H9 (cell line): ENCODE data around the gene ABCB8. TPM values are rescaled to one million over a fixed set of nuclear protein-coding genes. Genes with fewer than 3 reads are reported as not detected.

Experiments used
- DNase-seq: peaks from one replicate; pipeline ENCODE4 v3.0.0-alpha.2; 2017
- H2AFZ ChIP-seq: one replicate; pipeline ENCODE4 v1.6.1; 2013; ENCODE audit warnings: mild to moderate bottlenecking, low read length, control low read depth, moderate library complexity
- H2AK5ac ChIP-seq: 2 replicates; pipeline ENCODE4 v1.6.1; 2013; ENCODE audit warnings: low read length, control low read depth, mixed read lengths; ENCODE audit not compliant: insufficient read length
- H2BK120ac ChIP-seq: one replicate; pipeline ENCODE4 v1.6.1; 2013; ENCODE audit warnings: low read depth, mild to moderate bottlenecking, low read length, control low read depth, inconsistent platforms; ENCODE audit not compliant: poor library complexity, severe bottlenecking
- H2BK12ac ChIP-seq: 2 replicates; pipeline ENCODE4 v1.6.1; 2013; ENCODE audit warnings: low read length, control low read depth, mixed read lengths, low read depth; ENCODE audit not compliant: insufficient read length
- H2BK15ac ChIP-seq: 2 replicates; pipeline ENCODE4 v1.6.1; 2013; ENCODE audit warnings: low read depth, low read length, control low read depth
- H2BK20ac ChIP-seq: one replicate; pipeline ENCODE4 v1.6.1; 2013; ENCODE audit warnings: low read depth, mild to moderate bottlenecking, low read length, control low read depth, inconsistent platforms; ENCODE audit not compliant: poor library complexity, severe bottlenecking
- H2BK5ac ChIP-seq: 2 replicates; pipeline ENCODE4 v1.6.1; 2013; ENCODE audit warnings: low read length, control low read depth, mixed read lengths; ENCODE audit not compliant: insufficient read length
- H3K14ac ChIP-seq: 2 replicates; pipeline ENCODE4 v1.6.1; 2013; ENCODE audit warnings: low read length, control low read depth; ENCODE audit not compliant: insufficient read depth
- H3K18ac ChIP-seq: 2 replicates; pipeline ENCODE4 v1.6.1; 2013; ENCODE audit warnings: low read depth, mild to moderate bottlenecking, mixed read lengths, low read length, control low read depth; ENCODE audit not compliant: insufficient read length
- H3K23ac ChIP-seq: 2 replicates; pipeline ENCODE4 v1.6.1; 2013; ENCODE audit warnings: low read length, control low read depth, mixed read lengths, low read depth; ENCODE audit not compliant: insufficient read length
- H3K23me2 ChIP-seq: 2 replicates; pipeline ENCODE4 v1.6.1; 2013; ENCODE audit warnings: low read depth, mild to moderate bottlenecking, mixed read lengths, low read length, control low read depth; ENCODE audit not compliant: insufficient read length, poor library complexity, severe bottlenecking
- H3K27ac ChIP-seq: 2 replicates; pipeline ENCODE4 v1.5.1; 2013; ENCODE audit warnings: low read length, control low read depth, mixed read lengths, low read depth; ENCODE audit not compliant: insufficient read length
- H3K27me3 ChIP-seq: 2 replicates; pipeline ENCODE4 v1.6.1; 2013; ENCODE audit warnings: low read length, control low read depth, inconsistent platforms; ENCODE audit not compliant: insufficient read depth
- H3K4ac ChIP-seq: 2 replicates; pipeline ENCODE4 v1.6.1; 2013; ENCODE audit warnings: low read depth, mild to moderate bottlenecking, control low read depth, inconsistent platforms, low read length, moderate library complexity
- H3K4me1 ChIP-seq: 2 replicates; pipeline ENCODE4 v1.6.1; 2013; ENCODE audit warnings: low read length, control low read depth, inconsistent platforms; ENCODE audit not compliant: insufficient read depth
- H3K4me2 ChIP-seq: 2 replicates; pipeline ENCODE4 v1.6.1; 2013; ENCODE audit warnings: low read length, control low read depth, mixed read lengths; ENCODE audit not compliant: insufficient read length, insufficient read depth
- H3K56ac ChIP-seq: 2 replicates; pipeline ENCODE4 v1.6.1; 2013; ENCODE audit warnings: low read depth, mild to moderate bottlenecking, mixed read lengths, low read length, control low read depth; ENCODE audit not compliant: insufficient read length
- H3K79me1 ChIP-seq: 2 replicates; pipeline ENCODE4 v1.6.1; 2013; ENCODE audit warnings: low read depth, mild to moderate bottlenecking, moderate library complexity, low read length, control low read depth, inconsistent platforms; ENCODE audit not compliant: insufficient read depth, poor library complexity, severe bottlenecking
- H3K79me2 ChIP-seq: 2 replicates; pipeline ENCODE4 v1.6.1; 2013; ENCODE audit warnings: low read length, control low read depth, inconsistent platforms; ENCODE audit not compliant: insufficient read depth
- H3K9ac ChIP-seq: 2 replicates; pipeline ENCODE4 v1.6.1; 2013; ENCODE audit warnings: low read length, control low read depth, mixed read lengths; ENCODE audit not compliant: insufficient read length; ENCODE audit errors: extremely low read depth
- H3K9me3 ChIP-seq: one replicate; pipeline ENCODE4 v1.6.1; 2013; ENCODE audit warnings: low read depth, low read length, inconsistent platforms; ENCODE audit not compliant: control insufficient read depth
- H3T11ph ChIP-seq: one replicate; pipeline ENCODE4 v1.6.1; 2013; ENCODE audit warnings: mild to moderate bottlenecking, low read length, control low read depth, inconsistent platforms
- H4K20me1 ChIP-seq: one replicate; pipeline ENCODE4 v1.6.1; 2013; ENCODE audit not compliant: control insufficient read depth, insufficient read length, insufficient read depth
- H4K5ac ChIP-seq: 2 replicates; pipeline ENCODE4 v1.6.1; 2013; ENCODE audit warnings: low read depth, mild to moderate bottlenecking, mixed read lengths, low read length, control low read depth; ENCODE audit not compliant: insufficient read length
- H4K8ac ChIP-seq: replicated peaks from 2 replicates; pipeline ENCODE4 v1.6.1; 2013; ENCODE audit warnings: low read length, control low read depth, mixed read lengths, low read depth; ENCODE audit not compliant: insufficient read length
- H4K91ac ChIP-seq: 2 replicates; pipeline ENCODE4 v1.6.1; 2013; ENCODE audit warnings: low read depth, mild to moderate bottlenecking, moderate library complexity, mixed read lengths, low read length, control low read depth; ENCODE audit not compliant: insufficient read length
- H3K27ac Mint-ChIP-seq, 3 experiments: 2 replicates in 2 of 3; 3 replicates in 1 of 3; pipeline ENCODE4 v1.8.0; 2020 to 2021; ENCODE audit warnings: mixed read lengths in 3 of 3, mild to moderate bottlenecking in 1 of 3, moderate library complexity in 1 of 3
- H3K27me3 Mint-ChIP-seq: 2 replicates; pipeline ENCODE4 v1.8.0; 2021; ENCODE audit warnings: low read depth, mild to moderate bottlenecking, moderate library complexity, mixed read lengths
- H3K36me3 Mint-ChIP-seq, 3 experiments: 2 replicates in 2 of 3; 3 replicates in 1 of 3; pipeline ENCODE4 v1.8.0; 2020 to 2021; ENCODE audit warnings: low read depth in 3 of 3, mixed read lengths in 3 of 3; ENCODE audit not compliant: insufficient read depth in 1 of 3
- H3K4me1 Mint-ChIP-seq, 2 experiments: 2 replicates each; pipeline ENCODE4 v1.8.0; 2020; ENCODE audit warnings: mixed read lengths in 2 of 2
- H3K4me3 Mint-ChIP-seq, 2 experiments: 2 replicates in 1 of 2; 3 replicates in 1 of 2; pipeline ENCODE4 v1.8.0; 2020 to 2021; ENCODE audit warnings: mild to moderate bottlenecking in 2 of 2, mixed read lengths in 2 of 2, moderate library complexity in 1 of 2
- H3K9me3 Mint-ChIP-seq, 2 experiments: 2 replicates in 1 of 2; 3 replicates in 1 of 2; pipeline ENCODE4 v1.8.0; 2020; ENCODE audit warnings: mild to moderate bottlenecking in 2 of 2, mixed read lengths in 2 of 2, moderate library complexity in 1 of 2
- CTCF ChIP-seq: fragments of 200-600 bp; sonication (generic); conservative IDR thresholded peaks from 3 replicates; pipeline ENCODE4 v1.8.0; 2021; ENCODE audit warnings: antibody characterized with exemption, mild to moderate bottlenecking
- WGBS: extraction: QIAGEN DNeasy Blood & Tissue Kit; methylation state at CpG from one replicate; pipeline ENCODE4 v1.1.7; 2013; ENCODE audit warnings: missing lambda C conversion rate, low lambda C conversion rate, mixed read lengths; ENCODE audit not compliant: insufficient read length; ENCODE audit errors: extremely low coverage; 5-methylcytosine and 5-hydroxymethylcytosine counted together
- total RNA-seq: library from RNA; stranded (reverse); gene quantifications from 2 replicates; pipeline ENCODE4 v1.2.1, GENCODE V29; 2021

Gene ABCB8
- total RNA-seq, 1 experiment from 2014 or later: 22.1 TPM

GRCh38 chr7:151063212-151063561 is 34.9 kb downstream of the ABCB8 start:
- H3K9ac ChIP-seq: no peak overlapping the region
- peak overlapping the region; percentile 58 for H3K4me2 ChIP-seq
- peak overlapping the region; percentile 67 to 78 for H3K4me3 Mint-ChIP-seq

More at GRCh38 chr7:151063212-151063561, 34.9 kb downstream of the ABCB8 start:
- no peak overlapping the region for H3K27ac ChIP-seq
- no peak overlapping the region for H3K14ac ChIP-seq
- no peak for TF ChIP-seq CTCF
- no peaks in the 10 kb centered on the region; the same call in 1 of the 2 replicates for H3K27me3 ChIP-seq
- no peaks in the 10 kb centered on the region for H3K9me3 ChIP-seq
- peaks cover 8% of the 10 kb centered on the region for H3K4me1 ChIP-seq
- H2AK5ac ChIP-seq: no peak overlapping the region
- H4K8ac ChIP-seq: no peak overlapping the region
- no peak overlapping the region for H2BK120ac ChIP-seq
- no peaks in the 10 kb centered on the region for H3K79me2 ChIP-seq
- no peak for DNase-seq
- H3T11ph ChIP-seq: no peak overlapping the region
- H2BK15ac ChIP-seq: no peak overlapping the region
- no peak overlapping the region for H3K23ac ChIP-seq
- H2BK20ac ChIP-seq: no peak overlapping the region
- H3K23me2 ChIP-seq: peaks cover 30% of the 10 kb centered on the region
- H4K5ac ChIP-seq: no peak overlapping the region
- H3K18ac ChIP-seq: no peak overlapping the region
- no peak overlapping the region for H3K4ac ChIP-seq
- Mint-ChIP-seq H3K4me1 (peaks cover 36 to 44% of the 10 kb centered on the region in 2 experiments), H3K9me3 (no peaks in the 10 kb centered on the region; a peak in 1 of 5 replicates), H3K27ac (peak overlapping the region in 1 of 3 experiments; percentile 52; a peak in 1 of 7 replicates), H3K36me3 (peaks cover 21 to 36% (median 32%) of the 10 kb centered on the region in 3 experiments; a peak in 6 of 7 replicates), H3K27me3 (no peaks in the 10 kb centered on the region)
- no peak overlapping the region for H2BK5ac ChIP-seq
- no peak overlapping the region for H4K91ac ChIP-seq
- no peak overlapping the region for H2BK12ac ChIP-seq
- no peak overlapping the region for H3K56ac ChIP-seq
- no peak overlapping the region for H2AFZ ChIP-seq
- no peaks in the 10 kb centered on the region for H4K20me1 ChIP-seq
- no peaks in the 10 kb centered on the region for H3K79me1 ChIP-seq
- no CpG with 5 or more reads among the region's 11 CpGs for WGBS
